Thyroid gland (tissue), 4 donors: ENCODE results near the gene FADD. TPM values are rescaled to one million over a fixed set of nuclear protein-coding genes. Genes with fewer than 3 reads are reported as not detected.

ENCODE experiments used
- DNase-seq, 2 donors: peaks; one replicate each; pipeline ENCODE4 v3.0.0-alpha.2; 2019
- H3K27ac ChIP-seq, 3 donors: fragments of 200-600 bp; sonication (generic); 1 replicate in 2 of 3; 2 replicates in 1 of 3; pipeline ENCODE4 v1.5.1; 2016 to 2019; ENCODE audit warnings: mild to moderate bottlenecking in 1 of 3, moderate library complexity in 1 of 3
- H3K27me3 ChIP-seq: fragments of 200-600 bp; sonication (generic); one replicate; pipeline ENCODE4 v1.5.1; 2019
- H3K36me3 ChIP-seq, 2 donors: fragments of 200-600 bp; sonication (generic); one replicate each; pipeline ENCODE4 v1.5.1; 2016 to 2019
- H3K4me1 ChIP-seq, 2 donors: fragments of 200-600 bp; sonication (generic); one replicate each; pipeline ENCODE4 v1.5.1; 2017 to 2019
- H3K4me3 ChIP-seq, 3 donors: fragments of 200-600 bp; sonication (generic); replicated peaks in 1 of 3; 1 replicate in 2 of 3; 2 replicates in 1 of 3; pipeline ENCODE4 v1.5.1; 2016; ENCODE audit warnings: mild to moderate bottlenecking in 1 of 3
- H3K9me3 ChIP-seq: fragments of 200-600 bp; sonication (generic); one replicate; pipeline ENCODE4 v1.5.1; 2017
- POLR2A ChIP-seq, 2 donors: fragments of 450-650 bp; IDR thresholded peaks; one replicate each; pipeline ENCODE4 v1.6.1; 2017; ENCODE audit warnings: antibody characterized with exemption in 2 of 2, mild to moderate bottlenecking in 2 of 2, moderate library complexity in 1 of 2
- WGBS, 2 donors: methylation state at CpG; one replicate each; pipeline ENCODE4 v1.1.5; 2017; 5-methylcytosine and 5-hydroxymethylcytosine counted together
- intact Hi-C: fragments of 100-400 bp; cut with DNase I; formaldehyde crosslinking; loops from one replicate; pipeline ENCODE4 v1.15.1; 2023
- total RNA-seq, 4 donors: library from RNA; depleted of rRNA; stranded (reverse); fragments of >200 nt; gene quantifications; one replicate each; pipeline ENCODE4 v1.2.3, GENCODE V29; 2016
- TF ChIP-seq, protein P1 (sequence below), 6 experiments: fragments of 200-600 bp in 3 of 6; fragments of 450-650 bp in 3 of 6; sonication (generic) in 3 of 6; IDR thresholded peaks; one replicate each; pipeline ENCODE4 v1.5.1; 2016 to 2019; ENCODE audit warnings: antibody characterized with exemption in 6 of 6, mild to moderate bottlenecking in 2 of 6, inconsistent platforms in 1 of 6, moderate library complexity in 1 of 6

FADD gene
- total RNA-seq, 4 donors from 2014 or later = 18.1 to 32.6 (median 21.1) TPM

DNA sequence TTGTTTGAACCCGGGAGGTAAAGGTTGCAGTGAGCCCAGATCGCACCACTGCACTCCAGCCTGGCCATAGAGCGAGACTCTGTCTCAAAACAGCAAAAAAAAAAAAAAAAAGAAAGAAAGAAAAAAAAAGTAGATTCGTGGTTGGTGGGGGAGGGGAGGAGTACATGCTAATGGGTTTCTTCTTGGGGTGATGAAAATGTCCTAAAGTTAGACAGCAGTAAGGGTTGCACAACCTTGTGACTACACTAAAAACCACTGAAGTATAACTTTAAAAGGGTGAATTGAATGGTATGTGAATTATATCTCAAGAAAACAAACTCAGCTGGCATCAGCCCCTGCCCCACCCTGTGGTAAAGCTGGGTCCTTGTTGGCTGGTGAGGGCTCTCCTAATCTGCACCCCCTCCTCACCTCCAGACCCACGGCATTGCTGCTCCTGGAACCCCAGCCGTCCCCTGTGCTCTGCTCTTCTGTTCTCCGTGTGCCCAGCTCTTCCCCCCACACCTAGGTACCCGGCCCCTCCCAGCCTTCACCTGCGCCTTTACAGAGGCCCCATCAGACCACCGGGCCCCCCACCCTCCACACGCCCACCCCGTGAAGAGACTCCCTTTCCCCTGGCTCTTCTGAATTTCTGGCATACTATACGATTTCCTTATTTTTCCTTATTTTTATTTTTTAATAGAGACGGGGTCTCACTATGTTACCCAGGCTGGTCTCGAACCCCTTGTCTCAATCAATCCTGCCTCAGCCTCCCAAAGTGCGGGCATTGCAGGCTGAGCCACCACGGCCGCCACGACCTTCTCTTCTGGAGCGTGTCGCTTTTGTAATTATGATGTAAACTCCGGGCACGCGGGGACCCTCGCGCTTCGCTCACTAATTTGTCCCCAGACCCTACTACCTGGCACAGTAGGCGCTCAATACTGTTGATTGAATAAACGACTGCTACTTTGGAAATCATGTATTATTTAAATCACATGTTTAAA is 924 bp upstream of the FADD start:
- TF ChIP-seq, protein P1, sequence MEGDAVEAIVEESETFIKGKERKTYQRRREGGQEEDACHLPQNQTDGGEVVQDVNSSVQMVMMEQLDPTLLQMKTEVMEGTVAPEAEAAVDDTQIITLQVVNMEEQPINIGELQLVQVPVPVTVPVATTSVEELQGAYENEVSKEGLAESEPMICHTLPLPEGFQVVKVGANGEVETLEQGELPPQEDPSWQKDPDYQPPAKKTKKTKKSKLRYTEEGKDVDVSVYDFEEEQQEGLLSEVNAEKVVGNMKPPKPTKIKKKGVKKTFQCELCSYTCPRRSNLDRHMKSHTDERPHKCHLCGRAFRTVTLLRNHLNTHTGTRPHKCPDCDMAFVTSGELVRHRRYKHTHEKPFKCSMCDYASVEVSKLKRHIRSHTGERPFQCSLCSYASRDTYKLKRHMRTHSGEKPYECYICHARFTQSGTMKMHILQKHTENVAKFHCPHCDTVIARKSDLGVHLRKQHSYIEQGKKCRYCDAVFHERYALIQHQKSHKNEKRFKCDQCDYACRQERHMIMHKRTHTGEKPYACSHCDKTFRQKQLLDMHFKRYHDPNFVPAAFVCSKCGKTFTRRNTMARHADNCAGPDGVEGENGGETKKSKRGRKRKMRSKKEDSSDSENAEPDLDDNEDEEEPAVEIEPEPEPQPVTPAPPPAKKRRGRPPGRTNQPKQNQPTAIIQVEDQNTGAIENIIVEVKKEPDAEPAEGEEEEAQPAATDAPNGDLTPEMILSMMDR (IDR thresholded peaks at IDR 0.05) = no peak
- no peak for TF ChIP-seq POLR2A (IDR thresholded peaks at IDR 0.05)
- Histone ChIP-seq H3K4me1 (peaks cover 12 to 13% of the 10 kb centered on the region in 2 donors), H3K4me3 (peak overlapping the region in 1 of 3 donors; percentile 87), H3K27me3 (no peaks in the 10 kb centered on the region), H3K36me3 (peaks cover 10 to 12% of the 10 kb centered on the region in 2 donors), H3K9me3 (no peaks in the 10 kb centered on the region), H3K27ac (peak overlapping the region in 2 of 3 donors; percentile 92 to 95)
- no peak for DNase-seq
- intact Hi-C loops = loop anchor here (10.0 kb wide), 1 partner anchor 63 kb away; no protein-coding TSS in a partner anchor
- WGBS, 2 donors = 75 to 76% methylated on average over 29 of the region's 29 CpGs

DNA sequence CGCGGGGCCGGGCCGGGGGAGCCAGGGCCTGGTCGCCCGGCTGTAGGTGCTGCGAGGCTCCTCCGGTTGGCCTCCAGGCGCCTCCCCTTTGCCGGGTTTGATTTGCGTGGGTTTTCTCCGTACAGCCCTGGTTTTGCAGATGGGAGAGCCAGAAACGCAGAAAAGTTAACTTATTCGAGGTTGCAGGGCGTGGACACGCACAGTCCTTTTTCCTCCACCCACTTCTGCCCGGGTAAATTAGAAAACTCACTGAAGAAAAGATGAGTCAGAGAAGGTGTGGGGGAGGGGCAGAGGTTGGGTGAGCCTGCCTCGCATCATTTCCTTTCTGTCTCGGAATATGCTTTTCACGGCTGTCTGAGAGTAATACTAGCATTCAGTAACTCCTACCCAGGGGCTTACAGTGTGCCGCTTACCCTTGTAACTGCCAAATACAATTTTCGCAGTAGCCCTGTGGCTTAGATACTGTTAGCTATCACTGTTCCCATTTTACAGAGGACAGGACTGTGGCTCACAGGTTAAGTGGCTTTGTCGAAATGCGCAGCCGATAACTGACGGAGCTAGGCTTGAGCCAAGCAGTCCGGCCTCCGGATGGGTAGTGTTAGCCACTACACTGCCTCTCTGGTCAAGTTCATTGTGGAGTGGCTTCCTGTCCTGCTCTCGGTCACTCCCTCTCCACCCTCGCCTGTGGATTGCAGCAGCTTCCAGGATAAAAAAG is 812 bp downstream of the FADD start:
- whole genome bisulfite sequencing, 2 donors = 3 to 9% methylated on average over 20 to 22 of the region's 30 CpGs
- DNase-seq = peak; percentile 74 to 77
- H3K4me1 ChIP-seq = peaks cover 12 to 13% of the 10 kb centered on the region in 2 donors
- TF ChIP-seq POLR2A (IDR thresholded peaks at IDR 0.05) = no peak
- TF ChIP-seq, protein P1 (IDR thresholded peaks at IDR 0.05) = no peak
- H3K27me3 ChIP-seq = no peaks in the 10 kb centered on the region
- H3K27ac ChIP-seq = peak overlapping the region; percentile 92 to 95 (median 94)
- peaks cover 19 to 27% of the 10 kb centered on the region in 2 donors for H3K36me3 ChIP-seq
- peak overlapping the region; percentile 43 to 96 (median 87) for H3K4me3 ChIP-seq
- intact Hi-C loops = loop anchor here (10.0 kb wide), 1 partner anchor 61 kb away; no protein-coding TSS in a partner anchor
- H3K9me3 ChIP-seq = no peaks in the 10 kb centered on the region

DNA sequence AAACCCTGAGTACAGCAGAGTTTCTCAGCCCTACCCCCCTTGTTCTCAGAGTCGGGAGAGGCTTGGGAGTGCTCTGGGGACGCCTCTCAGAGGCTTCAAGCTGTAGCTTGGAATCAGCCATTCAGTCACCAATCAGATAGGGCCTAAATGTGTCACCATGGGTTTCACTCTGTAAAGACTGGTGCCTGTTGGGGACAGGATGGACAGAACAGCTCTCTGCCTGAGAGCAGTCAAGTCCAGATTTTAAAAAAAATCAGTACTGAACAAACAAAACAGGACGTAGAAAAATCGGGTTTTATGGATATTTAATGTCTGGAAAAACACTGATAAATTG is 1.3 kb downstream of the FADD start:
- no peaks in the 10 kb centered on the region for H3K9me3 ChIP-seq
- H3K36me3 ChIP-seq = peaks cover 19 to 29% of the 10 kb centered on the region in 2 donors
- intact Hi-C loops = loop anchor here (10.0 kb wide), 1 partner anchor 60 kb away; no protein-coding TSS in a partner anchor
- DNase-seq = no peak
- peak overlapping the region; percentile 29 to 95 (median 92) for H3K27ac ChIP-seq
- TF ChIP-seq, protein P1 (IDR thresholded peaks at IDR 0.05) = no peak
- TF ChIP-seq POLR2A (IDR thresholded peaks at IDR 0.05) = no peak
- peaks cover 12 to 13% of the 10 kb centered on the region in 2 donors for H3K4me1 ChIP-seq
- no peaks in the 10 kb centered on the region for H3K27me3 ChIP-seq
- peak overlapping the region in 2 of 3 donors; percentile 4 to 87 for H3K4me3 ChIP-seq
- 31 to 32% methylated on average over 4 of the region's 4 CpGs for WGBS, 2 donors

DNA sequence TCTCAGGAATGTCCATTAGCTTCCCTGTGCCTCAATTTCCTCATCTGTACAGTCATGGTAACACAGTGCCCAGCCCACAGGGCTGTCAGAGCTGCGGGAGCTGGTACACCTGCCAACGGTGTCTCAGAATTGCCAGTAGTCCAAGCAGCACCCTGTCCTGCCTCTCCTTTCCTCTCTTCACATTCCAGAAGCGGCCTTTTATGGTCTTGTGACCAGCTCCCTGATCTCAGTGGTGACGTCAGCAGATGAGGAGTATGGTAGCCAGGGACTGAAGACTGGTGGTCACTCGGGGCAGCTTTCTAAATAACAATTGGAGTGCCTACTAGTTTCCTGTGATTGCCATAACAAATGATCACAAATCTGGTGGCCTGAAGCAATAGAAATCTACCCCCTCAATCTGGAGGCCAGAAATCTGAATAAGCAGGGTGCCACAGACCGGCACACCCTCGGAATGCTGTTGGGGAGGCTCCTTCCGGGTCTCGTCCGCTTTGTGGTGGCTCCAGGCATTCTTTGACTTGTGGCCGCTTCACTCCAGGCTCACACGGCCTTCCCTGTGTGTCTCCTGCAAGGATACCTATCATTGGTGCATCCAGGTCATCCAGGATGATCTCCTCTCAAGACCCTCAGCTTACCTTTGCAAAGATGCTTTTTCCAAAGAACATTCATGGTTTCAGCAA is 2.1 kb downstream of the FADD start:
- intact Hi-C loops = loop anchor here (10.0 kb wide), 1 partner anchor 60 kb away; no protein-coding TSS in a partner anchor
- TF ChIP-seq, protein P1 (IDR thresholded peaks at IDR 0.05) = no peak
- no peak for TF ChIP-seq POLR2A (IDR thresholded peaks at IDR 0.05)
- H3K36me3 ChIP-seq = peaks cover 19 to 29% of the 10 kb centered on the region in 2 donors
- H3K27me3 ChIP-seq = no peaks in the 10 kb centered on the region
- H3K27ac ChIP-seq = peak overlapping the region in 1 of 3 donors; percentile 95
- H3K9me3 ChIP-seq = no peaks in the 10 kb centered on the region
- 90 to 91% methylated on average over 12 of the region's 12 CpGs for WGBS, 2 donors
- no peak for DNase-seq
- H3K4me3 ChIP-seq = no peak overlapping the region
- peaks cover 12 to 13% of the 10 kb centered on the region in 2 donors for H3K4me1 ChIP-seq
